Cardiac septum (tissue), 1 donor: ENCODE measurements around the gene GSTO1. TPM values are rescaled to one million over a fixed set of nuclear protein-coding genes. Genes with fewer than 3 reads are reported as not detected.

Source experiments
- DNase-seq: peaks from one replicate; pipeline ENCODE4 v3.0.0-alpha.2; 2020; ENCODE audit warnings: low spot score
- intact Hi-C: fragments of 100-400 bp; cut with DNase I; formaldehyde crosslinking; loops from one replicate; pipeline ENCODE4 v1.14.0; 2022
- total RNA-seq: library from RNA; stranded (reverse); fragmentation: NEBNext Ultra II Directional; extraction: Animal tissue kit (Norgen Biotek cat#: 25700); gene quantifications from one replicate; pipeline ENCODE4 v1.2.1, GENCODE V29; 2021
- donor health status: DM: no; HTN: no; CAD: no.

Gene GSTO1
- total RNA-seq, 1 donor from 2014 or later: 209 TPM

- intact Hi-C loops: loop anchor here (10.0 kb wide), 1 partner anchor 144 kb away; the partner anchor contains the start of gene SFR1
- DNase-seq: no peak
Observed at GRCh38 chr10:104268405-104268712, 13.7 kb downstream of the GSTO1 start.

GRCh38 chr10:104268713-104269645 is 14.3 kb downstream of the GSTO1 start, which contains the start of gene GSTO2:
Gene GSTO2 (plus strand): TSS chr10:104269184. CDS start chr10:104274916, 5,732 bp downstream.
- intact Hi-C loops: loop anchor here (10.0 kb wide), 1 partner anchor 144 kb away; the partner anchor contains the start of gene SFR1
- peak; percentile 99 for DNase-seq

- intact Hi-C loops: no loop called here
- no peak for DNase-seq
Observed at GRCh38 chr10:104273286-104273685, 18.6 kb downstream of the GSTO1 start.

GRCh38 chr10:104273899-104274575 is 19.3 kb downstream of the GSTO1 start:
- intact Hi-C loops: no loop called here
- DNase-seq: no peak

- intact Hi-C loops: no loop called here
- DNase-seq: no peak
Observed at GRCh38 chr10:104274762-104275721, 20.4 kb downstream of the GSTO1 start.

- intact Hi-C loops: no loop called here
- DNase-seq: no peak
Observed at GRCh38 chr10:104276192-104276591, 21.5 kb downstream of the GSTO1 start.

- intact Hi-C loops: no loop called here
- no peak for DNase-seq
Observed at GRCh38 chr10:104277785-104278184, 23.1 kb downstream of the GSTO1 start.

GRCh38 chr10:104279550-104280259 is 25.0 kb downstream of the GSTO1 start:
- no peak for DNase-seq
- intact Hi-C loops: no loop called here

GRCh38 chr10:104281694-104282093 is 27.0 kb downstream of the GSTO1 start:
- DNase-seq: no peak
- intact Hi-C loops: no loop called here

GRCh38 chr10:104284846-104285245 is 30.2 kb downstream of the GSTO1 start:
- intact Hi-C loops: no loop called here
- DNase-seq: no peak

GRCh38 chr10:104286939-104287338 is 32.2 kb downstream of the GSTO1 start:
- no peak for DNase-seq
- intact Hi-C loops: no loop called here

GRCh38 chr10:104288355-104288754 is 33.7 kb downstream of the GSTO1 start:
- intact Hi-C loops: no loop called here
- no peak for DNase-seq

GRCh38 chr10:104291439-104291951 is 36.8 kb downstream of the GSTO1 start:
- intact Hi-C loops: loop anchor here (1.0 kb wide), 1 partner anchor 59 kb away; no protein-coding TSS in a partner anchor
- peak; percentile 96 for DNase-seq

- no peak for DNase-seq
- intact Hi-C loops: no loop called here
Observed at GRCh38 chr10:104293011-104293410, 38.3 kb downstream of the GSTO1 start.

- intact Hi-C loops: no loop called here
Observed at GRCh38 chr10:104293781-104294321, 39.2 kb downstream of the GSTO1 start.

GRCh38 chr10:104296687-104297436 is 42.2 kb downstream of the GSTO1 start:
- intact Hi-C loops: no loop called here
- peak; percentile 19 for DNase-seq

More at GRCh38 chr10:104293781-104294321, 39.2 kb downstream of the GSTO1 start:
- peak; percentile 46 for DNase-seq
